GM12878 (cell line): Measurements from ENCODE around the gene ENTREP3.

Source experiments
- BCL11A ChIP-seq: IDR thresholded peaks from 2 replicates; pipeline ENCODE4 v1.6.1; 2011; ENCODE audit warnings: low read depth, low read length
- BHLHE40 ChIP-seq, 2 experiments: fragments of 450-650 bp in 1 of 2; IDR thresholded peaks; 2 replicates each; pipeline ENCODE4 v1.6.1; 2011 to 2017; ENCODE audit warnings: low read depth in 2 of 2, borderline replicate concordance in 1 of 2, improper control_type of control experiment in 1 of 2, low read length in 1 of 2, mild to moderate bottlenecking in 1 of 2
- BRCA1 ChIP-seq: IDR thresholded peaks from 2 replicates; pipeline ENCODE4 v1.6.1; 2011; ENCODE audit warnings: low read depth, low read length, improper control_type of control experiment
- CBX5 ChIP-seq: sonication (generic); IDR thresholded peaks from 2 replicates; pipeline ENCODE4 v1.6.1; 2016; ENCODE audit warnings: low read depth, moderate library complexity, mild to moderate bottlenecking, inconsistent platforms
- CTCF ChIP-seq, 3 experiments: IDR thresholded peaks in 2 of 3; conservative IDR thresholded peaks in 1 of 3; 2 replicates each; pipeline ENCODE4 v1.5.1; 2011; ENCODE audit warnings: low read depth in 3 of 3, low read length in 3 of 3, mild to moderate bottlenecking in 3 of 3, control low read depth in 2 of 3, moderate library complexity in 2 of 3, inconsistent platforms in 1 of 3, mixed read lengths in 1 of 3; ENCODE audit not compliant: control insufficient read depth in 2 of 3, insufficient read depth in 1 of 3; ENCODE audit errors: extremely low read depth in 1 of 3
- ETV6 ChIP-seq, 2 experiments: fragments of 450-650 bp in 1 of 2; IDR thresholded peaks in 1 of 2; conservative IDR thresholded peaks in 1 of 2; 2 replicates each; pipeline ENCODE4 v1.6.1; 2014; ENCODE audit warnings: antibody characterized with exemption in 1 of 2, borderline replicate concordance in 1 of 2, low read depth in 1 of 2, mild to moderate bottlenecking in 1 of 2, moderate library complexity in 1 of 2
- FOXM1 ChIP-seq: IDR thresholded peaks from 2 replicates; pipeline ENCODE4 v1.6.1; 2012; ENCODE audit warnings: low read depth, mild to moderate bottlenecking, inconsistent platforms, low read length, moderate library complexity
- IRF3 ChIP-seq: fragments of 450-650 bp; IDR thresholded peaks from 2 replicates; pipeline ENCODE4 v1.6.1; 2014; ENCODE audit warnings: mild to moderate bottlenecking
- NKRF ChIP-seq: fragments of 450-650 bp; conservative IDR thresholded peaks from 2 replicates; pipeline ENCODE4 v1.6.1; 2017; ENCODE audit warnings: mild to moderate bottlenecking, moderate library complexity
- PRDM15 ChIP-seq: fragments of 450-650 bp; formaldehyde crosslinking; IDR thresholded peaks from 2 replicates; pipeline ENCODE4 v1.4.0; 2020; ENCODE audit warnings: mild to moderate bottlenecking, moderate library complexity
- SMC3 ChIP-seq: IDR thresholded peaks from 2 replicates; pipeline ENCODE4 v1.6.1; 2011; ENCODE audit warnings: low read length, improper control_type of control experiment, borderline replicate concordance
- ZNF207 ChIP-seq: fragments of 450-650 bp; IDR thresholded peaks from 2 replicates; pipeline ENCODE4 v1.6.1; 2014; ENCODE audit warnings: antibody characterized with exemption, mild to moderate bottlenecking, borderline replicate concordance

- TF ChIP-seq CTCF (IDR thresholded peaks at IDR 0.05 in 2 of 3, conservative IDR thresholded peaks at IDR 0.05 in 1 of 3; ENCODE audit: control insufficient read depth in 2 of 3, extremely low read depth in 1 of 3, insufficient read depth in 1 of 3, low read depth in 3 of 3, low read length in 3 of 3) (no peak), ETV6 (conservative IDR thresholded peaks at IDR 0.05 in 1 of 2, IDR thresholded peaks at IDR 0.05 in 1 of 2; ENCODE audit: borderline replicate concordance in 1 of 2, low read depth in 1 of 2) (no peak), BCL11A (no peak), BHLHE40 (IDR thresholded peaks at IDR 0.05; ENCODE audit: borderline replicate concordance in 1 of 2, low read depth in 2 of 2, low read length in 1 of 2) (no peak), SMC3 (no peak), ZNF207 (no peak), NKRF (no peak), BRCA1 (no peak), FOXM1 (no peak), CBX5 (no peak), PRDM15 (no peak), IRF3 (no peak)
Measured at GRCh38 chr1:155200920-155201319, 54.4 kb downstream of the ENTREP3 start.
